GM19239 (cell line): ENCODE data around the gene CALN1.
"Not testable (repeated sequence)": the region's sequence is repeated elsewhere in the genome, so short reads cannot be mapped to it uniquely, and the experiment has no call there.

ENCODE experiments used
- DNase-seq: peaks from one replicate; pipeline ENCODE4 v3.0.0; 2011; ENCODE audit warnings: low spot score; ENCODE audit not compliant: insufficient read length
- FAIRE-seq: peaks from 2 replicates; lab custom pipeline; 2011; peaks lifted over from hg19 to GRCh38; lab: Jason Lieb, UNC

Gene CALN1

GRCh38 chr7:72114129-72114528 is 298.0 kb downstream of the CALN1 start:
- FAIRE-seq (no peak), DNase-seq (no peak)

GRCh38 chr7:72112992-72113391 is 299.1 kb downstream of the CALN1 start:
- FAIRE-seq (no peak), DNase-seq (no peak)

GRCh38 chr7:72112530-72112929 is 299.6 kb downstream of the CALN1 start:
- no peak for FAIRE-seq
- DNase-seq: no peak

GRCh38 chr7:72111086-72111485 is 301.1 kb downstream of the CALN1 start:
- DNase-seq: no peak
- FAIRE-seq: no peak

GRCh38 chr7:72109566-72109965 is 302.6 kb downstream of the CALN1 start:
- FAIRE-seq: no peak
- no peak for DNase-seq

DNA sequence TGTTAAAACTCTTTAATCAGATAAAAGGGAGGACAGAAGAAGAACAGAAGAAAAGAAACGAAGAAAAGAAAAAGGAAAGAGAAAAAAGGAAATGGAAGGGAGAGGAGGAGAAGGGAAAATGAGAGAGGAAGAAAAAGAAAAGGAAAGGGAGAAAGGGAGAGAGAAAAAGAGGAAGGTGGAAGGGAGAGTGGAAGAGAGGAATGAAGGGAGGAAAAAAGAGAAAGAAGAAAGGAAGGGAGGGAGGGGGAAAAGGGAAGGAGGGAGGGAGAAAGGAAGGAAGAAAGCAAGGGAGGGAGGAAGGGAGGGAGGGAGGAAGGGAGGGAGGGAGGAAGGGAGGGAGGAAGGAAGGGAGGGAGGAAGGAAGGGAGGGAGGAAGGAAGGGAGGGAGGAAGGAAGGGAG is 305.7 kb downstream of the CALN1 start:
- no peak for DNase-seq
- no peak for FAIRE-seq

DNA sequence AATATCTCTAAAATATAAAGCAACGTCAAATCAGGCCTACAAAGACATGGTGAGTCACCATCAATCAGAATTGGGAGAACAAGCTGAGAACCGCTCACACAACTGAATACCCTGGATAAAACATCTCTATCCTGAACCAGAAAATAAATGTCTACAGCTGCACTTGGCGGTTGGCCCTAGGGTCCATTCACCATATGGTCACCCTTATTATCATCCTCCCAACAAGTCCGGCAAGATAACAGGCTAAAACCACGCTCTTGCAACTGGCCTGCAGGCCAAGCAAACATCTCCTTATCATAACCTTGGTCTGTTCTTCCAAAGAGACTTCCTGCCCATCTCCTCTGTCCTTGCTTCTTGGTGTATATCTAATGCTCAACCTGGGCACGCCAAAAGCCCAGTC is 310.7 kb downstream of the CALN1 start:
- FAIRE-seq (no peak), DNase-seq (no peak)

DNA sequence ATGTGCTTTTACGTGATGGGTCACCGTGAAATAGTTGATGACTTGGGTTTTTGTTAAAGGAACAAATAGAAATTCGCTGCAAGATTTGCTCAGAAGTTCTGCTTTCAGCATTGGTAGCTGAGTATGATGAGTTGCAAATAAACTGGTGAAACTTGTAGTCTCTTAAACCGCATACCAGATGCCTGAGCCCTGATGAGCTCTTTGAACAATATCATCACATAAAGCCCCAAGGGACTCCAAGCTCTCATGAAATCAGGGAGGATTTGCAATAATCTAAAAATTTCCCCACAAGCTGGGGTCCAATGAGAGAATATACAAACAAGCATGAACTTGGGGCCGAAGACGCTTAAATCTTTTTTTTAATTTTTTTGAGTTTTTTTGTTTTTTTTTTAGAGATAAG is 312.4 kb downstream of the CALN1 start:
- no peak for DNase-seq
- FAIRE-seq: no peak

GRCh38 chr7:72098807-72099580 is 313.1 kb downstream of the CALN1 start:
- no peak for FAIRE-seq
- no peak for DNase-seq

DNA sequence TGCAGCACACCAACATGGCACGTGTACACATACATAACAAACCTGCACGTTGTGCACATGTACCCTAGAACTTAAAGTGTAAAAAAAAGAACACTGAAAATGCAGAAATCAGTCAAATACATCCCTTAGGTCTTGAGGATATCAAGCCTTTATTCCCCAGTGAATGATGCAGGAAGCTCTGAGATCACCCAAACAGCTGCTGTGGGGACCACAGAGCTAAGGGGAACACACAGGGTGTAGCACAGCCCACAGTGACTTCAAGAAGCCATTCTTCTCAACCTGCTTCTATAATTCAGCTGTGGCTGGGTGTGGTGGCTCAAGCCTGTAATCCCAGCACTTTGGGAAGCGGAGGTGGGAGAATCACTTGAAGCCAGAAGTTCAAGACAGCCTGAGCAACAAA is 314.9 kb downstream of the CALN1 start:
- FAIRE-seq (no peak), DNase-seq (no peak)

DNA sequence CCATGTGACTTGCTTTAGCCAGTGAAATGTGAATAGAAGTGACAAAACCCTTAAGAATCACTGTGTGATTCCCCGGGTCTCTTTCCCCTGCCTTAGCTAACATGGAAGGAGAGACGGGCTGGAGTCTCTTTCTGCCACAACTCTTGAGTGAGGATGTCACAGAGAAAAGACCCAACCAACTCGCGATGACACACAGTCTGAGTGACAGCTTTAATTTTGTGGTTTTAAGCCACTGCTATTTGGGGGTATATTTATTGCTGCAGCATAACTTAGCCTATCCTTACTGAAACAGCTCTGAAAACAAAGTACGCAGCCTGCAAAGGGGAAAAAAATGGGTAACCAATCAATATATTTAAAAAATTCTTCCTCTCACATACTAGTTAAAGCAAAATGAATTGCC is 319.4 kb downstream of the CALN1 start:
- FAIRE-seq (no peak), DNase-seq (no peak)

DNA sequence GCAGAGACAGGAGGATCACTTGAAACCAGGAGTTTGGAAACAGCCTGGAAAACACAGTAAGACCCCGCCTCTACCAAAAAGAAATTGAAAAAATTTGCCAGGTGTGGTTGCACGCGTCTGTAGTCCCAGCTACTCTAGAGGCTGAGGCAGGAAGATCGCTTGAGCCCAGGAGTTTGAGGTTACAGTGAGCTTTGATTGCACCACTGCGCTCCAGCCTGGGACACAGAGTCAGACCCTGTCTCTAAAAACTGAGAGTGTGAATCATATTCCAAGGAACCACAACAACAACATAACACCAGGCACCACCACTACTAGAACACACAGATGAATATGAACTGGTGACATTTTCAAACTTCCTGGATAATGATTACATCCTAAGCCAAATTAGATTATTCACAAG is 324.2 kb downstream of the CALN1 start:
- FAIRE-seq (no peak), DNase-seq (no peak)

- DNase-seq (no peak), FAIRE-seq (no peak)
These were observed 331.1 kb downstream of the CALN1 start for GRCh38 chr7:72080865-72081510.

DNA sequence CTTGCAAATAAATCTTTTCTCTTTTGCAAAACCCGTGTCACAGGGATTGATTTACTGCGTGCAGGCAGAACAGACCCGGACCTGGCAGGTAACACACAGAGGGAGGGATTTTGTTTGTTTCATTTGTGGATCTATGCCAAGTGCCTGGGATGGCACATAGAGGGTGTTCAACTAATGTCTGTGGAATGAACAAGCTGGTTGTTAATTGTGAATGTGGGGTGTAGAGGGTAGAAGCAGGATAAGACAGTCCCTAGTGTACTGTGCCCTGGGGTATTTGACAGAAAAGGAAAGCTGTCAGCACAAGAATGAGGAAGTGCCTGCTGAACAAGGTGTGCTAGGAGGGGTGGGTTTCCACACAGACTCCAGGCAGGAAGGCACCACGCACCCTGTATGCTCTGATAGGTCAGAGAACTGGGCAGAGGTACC is 331.8 kb downstream of the CALN1 start:
- no peak for FAIRE-seq
- DNase-seq: no peak

- no peak for DNase-seq
- no peak for FAIRE-seq
These were observed 333.3 kb downstream of the CALN1 start for GRCh38 chr7:72078856-72079255.

DNA sequence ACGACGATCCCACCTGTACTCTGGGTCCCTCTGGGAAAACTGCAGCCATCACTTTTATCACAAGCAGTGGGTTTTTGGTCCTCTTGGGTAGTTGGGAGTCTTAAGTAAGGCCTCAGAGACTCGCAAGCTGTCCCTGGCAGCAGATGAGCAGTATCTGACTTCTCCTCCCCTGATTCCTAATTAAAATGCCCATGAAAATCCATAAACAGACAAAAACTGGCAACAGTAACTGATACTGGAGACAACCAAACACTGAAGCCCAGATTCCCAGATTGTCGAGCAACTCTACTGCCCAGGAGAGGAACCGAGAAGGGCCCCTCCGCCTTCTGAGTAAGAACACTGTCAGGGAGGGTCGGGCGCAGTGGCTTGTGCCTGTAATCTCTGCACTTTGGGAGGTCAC is 333.8 kb downstream of the CALN1 start:
- DNase-seq (no peak), FAIRE-seq (no peak)

GRCh38 chr7:72077786-72078185 is 334.4 kb downstream of the CALN1 start:
- FAIRE-seq: no peak

GRCh38 chr7:72072901-72073300 is 339.2 kb downstream of the CALN1 start:
- FAIRE-seq (no peak), DNase-seq (no peak)

More at GRCh38 chr7:72077786-72078185, 334.4 kb downstream of the CALN1 start:
- DNase-seq: no peak

- no peak for FAIRE-seq
- DNase-seq: no peak
These were observed 342.9 kb downstream of the CALN1 start for GRCh38 chr7:72069263-72069662.

GRCh38 chr7:72065764-72066163 is 346.4 kb downstream of the CALN1 start:
- not testable (repeated sequence) for FAIRE-seq, DNase-seq

GRCh38 chr7:72064916-72065315 is 347.2 kb downstream of the CALN1 start:
- DNase-seq (no peak), FAIRE-seq (no peak)

GRCh38 chr7:72063330-72063729 is 348.8 kb downstream of the CALN1 start:
- DNase-seq (no peak), FAIRE-seq (no peak)
